ENCODE measurements around the gene CCNL1. TPM values are rescaled to one million over a fixed set of nuclear protein-coding genes. Genes with fewer than 3 reads are reported as not detected.
"Not testable (repeated sequence)": the region's sequence is repeated elsewhere in the genome, so short reads cannot be mapped to it uniquely, and the experiment has no call there.

Gene CCNL1
- total RNA-seq, 2 experiments from 2014 or later = 117 to 124 TPM

DNA sequence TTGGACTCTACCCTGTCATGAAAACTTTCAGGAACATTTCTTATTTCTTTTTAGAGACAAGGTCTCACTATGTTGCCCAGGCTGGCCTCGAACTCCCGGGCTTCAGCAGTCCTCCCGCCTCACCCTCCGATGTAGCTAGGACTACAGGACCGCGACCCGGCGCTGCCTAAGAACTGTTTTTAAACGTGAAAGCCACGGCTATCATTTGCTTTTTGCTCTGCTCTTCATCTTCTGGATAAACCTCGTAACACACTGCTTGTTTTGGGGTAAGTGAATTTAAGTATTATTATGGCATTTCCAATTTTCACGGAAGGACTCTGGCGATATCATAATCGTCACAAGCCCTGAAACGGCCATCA lies 14.3 kb upstream of the CCNL1 start:
- ChIA-PET CTCF (interaction anchor here (1.0 to 1.7 kb wide), 3 partner anchors 10 to 31 kb away, joined by 3 to 13 read pairs (median 4); partner anchors contain the start of gene CCNL1), POLR2A (interaction anchor here (0.6 to 4.2 kb wide), 11 partner anchors 9 to 619 kb away, joined by 3 to 157 read pairs (median 5); partner anchors contain the start of genes CCNL1 and SSR3)

DNA sequence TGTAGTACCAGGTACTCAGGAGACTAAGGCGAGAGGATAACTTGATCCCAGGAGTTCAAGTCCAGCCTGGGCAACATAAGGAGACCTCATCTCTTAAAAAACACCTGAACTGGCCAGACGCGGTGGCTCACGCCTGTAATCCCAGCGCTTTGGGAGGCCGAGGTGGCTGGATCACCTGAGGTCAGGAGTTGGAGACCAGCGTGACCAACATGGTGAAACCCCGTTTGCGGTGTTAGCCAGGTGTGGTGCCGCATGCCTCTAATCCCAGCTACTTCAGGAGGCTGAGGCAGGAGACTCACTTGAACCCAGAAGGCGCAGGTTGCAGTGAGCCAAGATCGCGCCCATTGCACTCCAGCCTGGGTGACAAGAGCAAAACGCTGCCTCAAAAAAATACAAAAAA lies 13.4 kb upstream of the CCNL1 start:
- ChIA-PET CTCF (interaction anchor here (1.7 kb wide), 1 partner anchor 13 kb away, joined by 13 read pairs; the partner anchor contains the start of gene CCNL1), POLR2A (interaction anchor here (0.6 to 4.2 kb wide), 5 partner anchors 11 to 498 kb away, joined by 5 to 157 read pairs (median 7); partner anchors contain the start of gene CCNL1)

DNA sequence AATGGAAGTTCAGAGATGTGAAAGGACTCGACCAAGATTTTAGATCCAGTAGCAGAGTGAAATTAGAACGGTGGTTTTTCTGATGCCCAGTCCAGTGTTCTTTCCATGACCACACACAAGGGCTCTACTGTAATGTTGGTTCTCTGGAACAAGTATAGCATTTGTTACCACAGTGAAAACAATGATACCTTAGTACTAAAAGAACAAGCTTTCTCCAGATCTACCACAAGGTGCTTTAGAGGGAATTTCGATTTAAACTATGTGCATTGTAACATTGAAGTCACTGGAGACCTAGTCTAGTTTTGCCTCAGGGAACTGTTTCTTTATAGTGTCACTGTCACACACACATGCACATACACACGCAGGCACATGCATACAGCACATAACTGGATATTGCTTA lies 12.8 kb upstream of the CCNL1 start:
- CTCF ChIA-PET = no interaction called here
- POLR2A ChIA-PET = interaction anchor here (1.0 kb wide), 1 partner anchor 12 kb away, joined by 6 read pairs; no protein-coding TSS in a partner anchor

DNA sequence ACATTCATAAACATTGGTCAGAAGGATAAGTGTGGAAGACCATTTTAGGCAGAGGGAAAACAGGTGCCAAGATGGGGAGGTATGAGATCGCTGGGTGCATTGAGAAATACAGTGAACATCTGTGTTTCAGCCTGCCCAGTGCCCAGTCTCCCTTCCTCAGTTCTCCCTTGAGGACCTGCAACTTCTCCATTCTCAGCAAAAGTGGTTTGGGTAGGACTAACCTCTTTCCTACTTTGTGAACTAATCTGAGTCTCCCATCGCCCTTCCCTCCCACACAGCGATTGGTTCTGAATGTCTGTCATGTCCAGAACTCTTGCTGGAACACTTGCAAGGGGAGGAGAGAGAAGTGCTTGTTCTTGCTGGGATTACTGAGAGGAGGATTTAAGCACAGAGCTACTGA lies 10.9 kb upstream of the CCNL1 start:
- CTCF ChIA-PET = no interaction called here
- POLR2A ChIA-PET = interaction anchor here (0.6 to 1.4 kb wide), 2 partner anchors 10 to 92 kb away, joined by 3 to 7 read pairs; partner anchors contain the start of gene CCNL1

DNA sequence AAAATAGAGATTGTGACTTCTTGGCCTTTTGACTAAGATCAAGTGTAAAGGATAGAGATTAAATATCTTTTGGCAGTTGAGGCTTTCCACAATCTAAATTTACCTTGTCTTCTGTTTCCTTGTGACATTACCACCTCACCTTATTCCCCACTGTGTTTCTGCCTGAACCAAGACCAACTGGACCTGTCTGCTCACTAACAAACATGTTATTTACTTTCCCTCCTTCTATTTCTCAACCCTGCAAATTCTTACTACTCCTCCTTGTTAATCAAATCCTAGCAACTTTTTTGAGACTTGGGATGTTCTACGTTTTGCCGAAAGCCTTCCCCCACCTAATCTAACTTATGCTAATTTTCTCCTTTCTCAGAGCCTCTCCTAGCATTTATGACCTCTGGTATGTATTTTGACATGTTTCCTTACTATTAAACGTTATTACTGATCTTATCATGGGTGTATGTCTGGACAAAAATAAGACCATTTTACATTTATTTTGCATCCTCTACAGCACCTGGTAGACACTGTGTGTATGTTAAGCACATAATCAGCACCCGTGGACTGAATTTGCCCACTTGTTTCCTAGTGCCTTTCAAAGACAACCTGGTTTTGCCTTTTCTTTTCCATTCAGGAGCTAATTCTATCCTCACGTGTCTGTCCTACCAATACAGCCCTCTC lies 7.6 kb upstream of the CCNL1 start:
- POLR2A ChIA-PET = no interaction called here
- CTCF ChIA-PET = no interaction called here

DNA sequence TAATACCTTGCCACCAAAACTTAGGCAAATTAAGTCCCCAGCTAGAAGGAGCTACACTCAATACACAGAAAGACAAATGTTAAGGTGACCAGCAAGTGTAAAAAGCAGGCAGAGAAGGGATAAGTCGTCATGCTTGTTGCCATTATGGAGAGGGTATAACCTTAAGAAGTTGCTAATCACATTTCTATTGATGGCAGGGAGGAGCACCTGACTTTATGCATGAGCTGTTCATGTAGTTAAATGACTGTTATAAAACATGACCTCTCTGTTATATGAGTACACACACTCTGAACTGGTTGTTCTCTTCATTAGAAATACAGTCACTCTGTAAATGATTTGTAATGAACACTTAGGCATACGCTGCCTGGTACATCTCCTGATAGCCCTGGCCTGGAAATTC lies 6.6 kb upstream of the CCNL1 start:
- ChIA-PET POLR2A (no interaction called here), CTCF (no interaction called here)

DNA sequence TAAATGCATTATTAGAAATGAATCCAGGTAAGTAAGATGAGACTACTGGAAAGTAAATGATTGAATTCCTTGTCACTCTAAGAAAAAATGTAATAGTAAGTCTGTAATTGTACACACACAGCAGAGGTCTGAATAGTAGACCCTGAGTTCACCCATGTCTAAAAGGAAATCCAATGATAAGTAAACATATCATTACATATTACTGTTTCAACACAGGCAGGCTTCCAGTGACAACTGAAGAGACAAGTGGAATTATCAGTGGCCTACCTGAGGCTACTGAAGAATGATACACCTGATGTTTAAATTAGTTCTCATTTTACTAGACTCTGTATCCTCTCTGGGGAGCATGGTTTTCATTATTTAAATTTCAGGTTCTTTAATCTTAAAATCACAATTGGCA lies 6.2 kb upstream of the CCNL1 start:
- POLR2A ChIA-PET = interaction anchor here (1.4 kb wide), 1 partner anchor 9 kb away, joined by 5 read pairs; no protein-coding TSS in a partner anchor

DNA sequence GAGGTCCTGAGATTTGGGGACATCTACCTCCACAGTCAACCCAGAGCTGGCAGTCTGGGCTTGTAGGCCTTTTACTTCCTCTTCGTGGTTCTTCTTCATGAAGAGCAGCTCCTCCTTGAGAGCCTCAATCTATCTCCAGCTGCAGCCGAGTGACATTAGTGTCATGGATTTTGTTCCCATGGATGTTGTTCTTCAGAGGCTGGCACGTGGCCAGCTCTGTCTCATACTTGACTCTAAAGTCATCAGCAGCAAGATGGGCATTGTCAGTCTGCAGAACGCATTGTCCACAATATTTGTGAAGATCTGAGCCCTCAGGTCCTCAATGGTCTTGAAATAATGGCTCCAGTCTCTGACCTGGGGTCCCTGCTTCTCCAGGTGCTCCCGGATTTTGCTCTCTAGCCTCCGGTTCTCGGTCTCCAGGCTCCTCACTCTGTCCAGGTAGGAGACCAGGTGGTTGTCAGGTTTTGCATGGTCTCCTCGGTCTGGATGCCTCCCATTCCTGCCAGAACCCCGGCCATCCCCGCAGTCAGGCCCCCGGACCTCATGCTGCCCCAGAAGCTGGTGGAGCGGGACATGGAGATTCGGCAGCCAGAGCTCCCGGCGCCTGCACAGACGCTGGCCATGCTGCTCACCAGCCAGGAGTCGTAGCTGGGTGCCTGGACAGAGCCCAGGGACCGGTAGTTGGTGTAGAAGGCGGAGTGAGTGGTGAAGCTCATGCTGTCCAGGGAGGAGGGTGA lies 3.4 kb upstream of the CCNL1 start:
- POLR2A ChIA-PET = interaction anchor here (1.1 kb wide), 1 partner anchor 11 kb away, joined by 5 read pairs; no protein-coding TSS in a partner anchor

More for the DNA sequence above, 6.2 kb upstream of the CCNL1 start:
- CTCF ChIA-PET = no interaction called here

DNA sequence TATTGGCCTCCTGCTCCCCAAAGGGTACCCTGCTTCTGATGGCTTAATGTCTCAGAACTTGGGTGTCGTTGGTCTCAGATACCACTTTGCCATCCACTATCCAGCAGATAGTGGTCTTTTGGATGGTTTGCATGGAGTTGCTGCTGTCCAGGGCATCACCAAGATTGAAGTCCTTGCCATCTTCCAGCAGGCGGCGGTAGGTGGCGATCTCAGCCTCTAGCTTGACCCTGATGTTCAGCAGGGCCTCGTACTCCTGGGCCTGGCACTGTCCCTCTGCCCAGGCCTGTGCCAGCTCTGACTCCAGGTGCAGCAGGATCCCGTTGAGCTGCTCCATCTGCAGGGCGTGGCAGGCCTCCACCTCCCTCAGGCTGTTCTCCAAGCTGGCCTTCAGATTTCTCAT lies 2.7 kb upstream of the CCNL1 start:
- CTCF ChIA-PET = not testable (repeated sequence)
- POLR2A ChIA-PET = interaction anchor here (1.1 kb wide), 1 partner anchor 11 kb away, joined by 5 read pairs; no protein-coding TSS in a partner anchor

More for the DNA sequence above, 3.4 kb upstream of the CCNL1 start:
- CTCF ChIA-PET = interaction anchor here (0.9 kb wide), 1 partner anchor 11 kb away, joined by 3 read pairs; no protein-coding TSS in a partner anchor

DNA sequence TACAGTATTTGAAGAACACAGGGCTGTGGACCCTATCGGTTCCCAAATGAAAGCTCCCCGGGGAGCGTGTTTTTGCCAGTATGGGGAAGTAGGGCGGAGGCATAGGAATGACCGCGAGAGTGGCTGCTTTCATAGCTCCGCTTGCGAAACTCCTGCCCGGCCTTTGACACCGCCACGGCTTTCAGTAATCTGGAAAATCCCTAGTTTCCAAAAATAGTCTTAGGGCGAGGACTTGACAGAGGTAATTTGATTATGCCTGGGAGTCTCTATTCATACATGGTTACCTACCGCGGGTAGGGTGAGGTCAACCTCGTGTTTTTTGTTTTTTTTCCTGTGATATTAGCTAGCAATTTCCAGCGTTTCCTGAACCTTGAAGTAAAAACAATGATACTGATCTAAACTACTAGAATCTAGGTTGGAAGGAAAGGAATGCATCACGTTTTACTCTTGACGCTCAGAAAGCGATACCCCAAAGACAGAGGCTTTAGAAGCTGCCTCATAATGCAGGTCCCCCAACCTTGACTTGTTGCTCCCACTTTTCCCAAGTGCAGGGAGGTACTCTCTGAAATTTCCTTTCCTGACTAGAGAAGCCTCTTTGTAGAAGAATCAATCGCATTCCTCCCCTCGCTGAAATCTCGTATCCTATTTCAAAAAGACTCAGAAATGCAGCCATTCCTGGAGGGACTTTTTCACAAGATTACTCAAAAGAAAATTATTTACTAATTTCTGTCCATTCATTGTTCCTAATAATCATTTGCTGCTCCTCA lies 894 bp upstream of the CCNL1 start:
- CTCF ChIA-PET = interaction anchor here (0.8 to 1.7 kb wide), 5 partner anchors 13 to 30 kb away, joined by 3 to 13 read pairs (median 3); no protein-coding TSS in a partner anchor
- POLR2A ChIA-PET = interaction anchor here (0.7 to 3.6 kb wide), 11 partner anchors 8 to 1290 kb away, joined by 3 to 157 read pairs (median 6); partner anchors contain the start of genes GMPS and SSR3

DNA sequence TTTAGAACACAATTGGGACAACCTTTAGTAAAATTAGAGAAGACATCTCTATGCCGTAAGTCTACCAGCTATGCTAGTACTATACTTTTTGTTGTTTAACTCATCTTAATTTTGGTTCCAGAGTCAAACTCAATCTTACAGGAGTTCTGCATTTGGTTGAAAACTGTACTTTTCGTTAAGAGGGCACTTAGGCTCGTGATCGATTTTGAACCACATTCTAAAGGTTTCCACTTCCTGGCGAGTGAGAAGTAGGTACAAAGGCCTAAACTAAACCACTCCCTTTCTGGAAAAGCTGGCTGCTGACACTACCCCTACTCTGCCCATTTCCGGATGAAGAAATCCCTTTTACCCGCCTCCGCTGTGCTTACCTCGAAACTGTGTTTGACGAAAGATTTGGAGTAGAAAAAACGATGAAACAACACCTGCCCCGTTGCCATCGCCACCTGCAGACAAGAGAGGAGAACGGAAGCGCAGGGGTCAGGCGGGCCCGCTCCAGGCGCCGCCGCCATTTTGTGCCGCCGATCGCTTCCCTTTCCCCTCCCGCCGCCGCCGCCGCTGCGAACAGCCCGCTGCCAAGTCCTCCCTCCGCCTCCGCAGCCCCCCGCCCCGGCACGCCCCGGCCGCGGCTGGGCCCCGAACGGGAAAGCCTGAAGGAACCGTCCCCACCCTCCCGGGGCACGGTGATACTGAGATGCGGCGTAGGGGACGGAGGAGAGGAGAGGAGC lies 748 bp downstream of the CCNL1 start:
- CTCF ChIA-PET = interaction anchor here (0.9 to 1.7 kb wide), 4 partner anchors 15 to 482 kb away, joined by 3 to 13 read pairs (median 8); no protein-coding TSS in a partner anchor
- POLR2A ChIA-PET = interaction anchor here (0.9 to 3.6 kb wide), 4 partner anchors 11 to 675 kb away, joined by 3 to 157 read pairs (median 18); no protein-coding TSS in a partner anchor

DNA sequence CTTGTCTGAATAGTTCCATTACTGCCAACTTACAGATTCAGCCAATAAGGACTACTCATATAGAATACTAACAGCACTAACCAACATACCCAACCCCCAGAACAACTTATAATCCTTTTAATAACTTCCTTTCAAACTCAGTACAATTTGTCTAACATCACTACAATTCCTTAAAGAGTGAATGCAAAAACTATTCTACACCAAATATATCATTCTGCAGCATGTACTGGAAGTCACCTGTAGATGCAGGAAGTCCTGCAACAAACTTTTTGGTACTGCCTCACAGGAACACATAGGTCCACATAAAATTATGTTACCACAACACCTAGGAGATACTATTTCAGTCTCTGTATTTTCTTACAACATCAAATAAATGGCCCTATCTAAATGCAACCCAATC lies 2.1 kb downstream of the CCNL1 start:
- POLR2A ChIA-PET = no interaction called here
- CTCF ChIA-PET = no interaction called here

DNA sequence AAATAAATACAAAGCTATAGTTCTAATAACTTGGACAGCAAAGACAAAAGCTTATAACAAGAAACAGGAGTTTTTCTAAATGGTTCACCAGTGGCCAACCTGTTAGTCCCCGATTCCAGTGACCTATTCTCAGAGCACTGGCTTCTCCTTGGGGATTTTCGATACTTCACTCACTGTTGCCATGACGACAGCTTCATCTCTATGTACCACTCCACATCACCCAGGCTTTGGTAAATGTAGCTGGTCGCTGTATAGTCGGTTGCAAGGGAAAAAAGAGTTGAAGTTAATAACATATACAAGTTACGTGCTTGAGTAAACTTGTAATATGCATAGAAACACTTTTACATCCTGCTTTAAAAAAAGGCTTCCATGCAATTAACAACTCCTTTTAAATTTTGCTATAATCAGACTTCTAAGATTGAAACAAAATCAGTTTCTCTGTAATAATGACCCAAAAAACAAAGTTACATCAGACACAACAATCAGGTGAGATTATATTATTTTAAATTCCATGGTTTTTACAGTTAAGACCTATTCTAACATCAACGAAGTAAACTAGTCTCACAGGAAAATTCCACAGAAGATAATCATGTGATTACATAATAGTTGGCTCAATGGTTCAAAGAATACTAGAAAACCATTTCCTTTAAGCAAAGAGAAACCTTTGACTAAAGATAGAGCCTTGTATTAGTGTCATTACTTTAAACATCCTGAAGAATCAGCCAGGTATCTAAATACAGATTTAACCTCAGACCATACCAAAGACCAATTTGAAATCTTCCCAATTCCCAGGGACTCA lies 2.9 kb downstream of the CCNL1 start:
- CTCF ChIA-PET = interaction anchor here (1.8 kb wide), 1 partner anchor 20 kb away, joined by 7 read pairs; no protein-coding TSS in a partner anchor
- POLR2A ChIA-PET = interaction anchor here (0.6 to 2.0 kb wide), 2 partner anchors 10 to 18 kb away, joined by 4 to 13 read pairs; no protein-coding TSS in a partner anchor

DNA sequence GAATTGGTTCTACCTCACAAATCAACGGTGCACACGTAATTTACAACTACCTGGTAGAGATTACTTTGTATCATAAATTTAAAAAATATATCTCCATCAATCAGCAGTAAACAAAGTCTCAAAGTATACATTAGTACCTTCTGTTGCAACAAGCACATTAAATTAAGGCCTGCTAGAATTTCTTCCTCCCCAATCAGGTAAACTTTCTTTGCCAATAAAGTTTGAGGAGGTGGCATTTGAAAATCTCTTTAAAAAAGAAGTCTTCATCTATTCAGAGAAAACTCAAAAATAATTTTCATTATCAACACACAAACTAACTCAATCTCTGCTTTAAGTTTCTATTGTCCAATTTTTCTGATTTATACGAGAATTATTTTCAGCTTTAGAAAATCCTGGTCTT lies 4.4 kb downstream of the CCNL1 start:
- ChIA-PET CTCF (interaction anchor here (1.8 kb wide), 1 partner anchor 18 kb away, joined by 7 read pairs; no protein-coding TSS in a partner anchor), POLR2A (interaction anchor here (0.9 to 2.0 kb wide), 2 partner anchors 10 to 19 kb away, joined by 4 to 13 read pairs; no protein-coding TSS in a partner anchor)

DNA sequence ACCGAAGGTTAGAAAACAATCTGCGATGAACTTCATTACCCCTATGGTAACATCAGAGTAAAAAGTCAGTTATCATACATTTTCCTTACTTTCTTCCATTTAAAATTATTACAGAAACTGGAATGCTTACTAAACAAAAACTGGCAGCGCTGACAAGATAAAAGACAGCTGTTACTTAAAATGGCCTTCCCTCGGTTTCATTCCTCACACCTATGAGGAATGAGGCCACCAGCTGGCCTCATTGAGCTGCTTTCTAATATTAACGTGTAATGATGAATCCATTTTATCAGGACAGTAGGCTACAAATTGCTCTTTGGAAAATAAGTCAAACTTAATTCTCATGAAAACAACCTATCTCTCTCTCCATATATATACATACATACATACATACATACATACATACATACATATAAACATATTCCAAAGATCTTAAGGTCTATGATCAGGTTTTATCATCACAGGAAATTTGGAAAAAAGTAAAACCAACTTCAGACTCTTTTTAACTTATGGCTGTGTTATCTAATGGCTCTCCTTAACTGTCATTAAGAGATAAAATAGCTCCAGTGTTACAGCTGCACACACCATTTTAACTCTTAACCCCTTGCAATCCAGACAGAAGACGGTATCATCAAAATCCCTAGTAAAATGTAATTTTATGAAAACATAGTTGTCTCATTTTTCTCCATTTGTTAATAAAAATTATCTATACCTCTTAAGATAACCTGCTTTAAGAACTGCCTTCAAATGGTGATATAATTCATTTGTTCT lies 5.2 kb downstream of the CCNL1 start:
- POLR2A ChIA-PET = interaction anchor here (0.6 to 0.9 kb wide), 2 partner anchors 9 to 20 kb away, joined by 3 to 4 read pairs; no protein-coding TSS in a partner anchor

DNA sequence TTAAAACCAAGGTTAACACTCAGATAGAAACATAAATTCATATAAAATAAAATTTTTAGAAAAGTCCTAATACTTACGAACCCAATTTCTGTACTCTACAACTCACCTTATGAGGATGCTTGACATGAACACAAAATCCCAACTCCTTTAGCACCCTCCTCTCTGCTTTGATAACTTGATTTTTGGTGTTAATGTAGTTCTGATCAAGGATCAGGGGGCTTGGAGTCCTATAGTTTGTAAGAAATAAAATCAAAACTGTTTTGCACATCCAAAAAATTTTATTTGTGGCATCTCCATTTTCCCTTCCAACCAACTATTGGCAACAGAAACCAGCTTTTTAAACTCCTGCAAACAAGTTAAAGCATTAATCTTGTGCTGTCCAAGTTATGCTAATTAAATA lies 7.0 kb downstream of the CCNL1 start:
- ChIA-PET CTCF (no interaction called here), POLR2A (no interaction called here)

More for the DNA sequence above, 5.2 kb downstream of the CCNL1 start:
- CTCF ChIA-PET = no interaction called here

DNA sequence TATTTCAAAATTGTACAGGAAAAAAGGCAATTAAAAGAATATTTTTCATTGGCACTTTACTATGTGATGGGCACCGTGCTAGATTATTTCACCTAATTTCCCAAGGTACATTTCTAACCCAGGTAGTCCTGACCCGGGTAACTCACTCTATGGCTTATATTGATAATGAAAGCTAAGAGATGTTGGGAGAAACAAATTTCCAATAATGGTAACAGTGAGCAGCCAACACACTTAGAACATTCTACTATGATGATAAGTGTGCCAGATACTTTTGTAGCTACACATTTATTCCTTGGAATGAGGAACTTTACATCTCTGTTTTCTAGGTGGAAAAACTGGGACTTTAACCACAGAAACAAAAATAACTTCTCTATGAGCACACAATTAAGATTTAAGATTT lies 7.5 kb downstream of the CCNL1 start:
- CTCF ChIA-PET = no interaction called here
- POLR2A ChIA-PET = no interaction called here

Data from activated CD8-positive, alpha-beta memory T cell treated with anti-CD3 and anti-CD28 coated beads for 36 hours (primary cell).